ENCODE results near the gene ADAMTS18.

ADAMTS18 gene

DNA sequence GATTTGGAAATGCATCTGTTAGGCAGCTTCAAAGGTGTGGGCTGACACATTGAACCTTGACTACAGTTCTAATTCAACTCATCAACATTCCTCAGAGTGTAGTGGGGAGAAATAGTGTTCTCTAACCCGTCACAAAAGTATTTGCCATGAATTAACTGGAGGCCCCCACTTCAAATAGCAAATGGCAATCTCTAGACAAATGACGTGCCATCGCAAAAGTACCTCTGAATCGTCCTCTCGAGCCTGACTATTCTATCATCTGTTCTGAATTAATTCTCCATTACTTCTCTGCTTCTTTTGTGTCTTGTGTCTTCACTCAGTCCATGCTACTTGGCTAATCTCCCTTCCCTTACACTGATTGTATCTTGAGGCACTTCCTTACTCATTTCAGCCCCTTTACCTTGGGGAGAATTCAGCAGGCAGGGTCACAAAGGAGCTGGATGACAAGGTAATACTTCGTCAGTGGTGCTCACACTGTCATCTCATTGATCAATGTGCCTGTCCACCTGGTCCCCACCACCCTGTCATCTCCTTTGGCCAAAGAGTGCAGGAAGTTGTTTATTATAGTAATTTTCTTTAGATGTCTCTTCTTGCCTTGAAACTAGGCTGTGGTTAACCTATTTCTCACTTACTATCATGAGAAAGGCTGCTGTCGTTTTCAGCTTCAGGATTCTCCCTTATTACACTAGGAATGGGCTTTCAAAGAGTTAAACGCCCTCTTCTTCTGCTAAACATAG is 127.2 kb downstream of the ADAMTS18 start:
- no peak for DNase-seq (ENCODE audit: low read depth in 1 of 2, low spot score in 1 of 2)
- Histone ChIP-seq H3K4me3 (replicated peaks; ENCODE audit: insufficient read depth, low read length) (no peak overlapping the region), H3K27ac (replicated peaks) (no peak overlapping the region)

DNA sequence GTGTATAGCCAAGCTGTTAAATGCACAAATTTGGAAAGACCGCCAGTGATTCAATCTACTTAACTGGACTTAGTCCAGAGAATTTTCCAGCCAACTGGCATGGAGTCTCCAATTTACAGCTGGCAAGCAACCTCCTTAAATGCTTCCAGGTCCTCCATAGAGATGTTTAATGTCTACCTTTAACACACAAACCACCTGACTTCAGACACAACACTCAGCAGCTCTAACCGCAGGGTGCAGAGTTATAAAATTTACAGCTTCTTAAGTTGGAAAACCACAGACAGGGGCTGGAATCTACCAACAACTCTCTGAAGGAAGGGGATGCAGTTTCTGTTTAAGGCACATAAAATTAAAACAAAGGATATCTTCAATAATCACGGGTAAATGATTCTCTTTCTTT is 128.8 kb downstream of the ADAMTS18 start:
- no peak for TF ChIP-seq GABPA (IDR thresholded peaks at IDR 0.05; ENCODE audit: low read depth)
- TF ChIP-seq, protein P1, sequence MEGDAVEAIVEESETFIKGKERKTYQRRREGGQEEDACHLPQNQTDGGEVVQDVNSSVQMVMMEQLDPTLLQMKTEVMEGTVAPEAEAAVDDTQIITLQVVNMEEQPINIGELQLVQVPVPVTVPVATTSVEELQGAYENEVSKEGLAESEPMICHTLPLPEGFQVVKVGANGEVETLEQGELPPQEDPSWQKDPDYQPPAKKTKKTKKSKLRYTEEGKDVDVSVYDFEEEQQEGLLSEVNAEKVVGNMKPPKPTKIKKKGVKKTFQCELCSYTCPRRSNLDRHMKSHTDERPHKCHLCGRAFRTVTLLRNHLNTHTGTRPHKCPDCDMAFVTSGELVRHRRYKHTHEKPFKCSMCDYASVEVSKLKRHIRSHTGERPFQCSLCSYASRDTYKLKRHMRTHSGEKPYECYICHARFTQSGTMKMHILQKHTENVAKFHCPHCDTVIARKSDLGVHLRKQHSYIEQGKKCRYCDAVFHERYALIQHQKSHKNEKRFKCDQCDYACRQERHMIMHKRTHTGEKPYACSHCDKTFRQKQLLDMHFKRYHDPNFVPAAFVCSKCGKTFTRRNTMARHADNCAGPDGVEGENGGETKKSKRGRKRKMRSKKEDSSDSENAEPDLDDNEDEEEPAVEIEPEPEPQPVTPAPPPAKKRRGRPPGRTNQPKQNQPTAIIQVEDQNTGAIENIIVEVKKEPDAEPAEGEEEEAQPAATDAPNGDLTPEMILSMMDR (IDR thresholded peaks at IDR 0.05; ENCODE audit: insufficient read depth, low read length) = no peak
- TF ChIP-seq SPI1 (IDR thresholded peaks at IDR 0.05; ENCODE audit: borderline replicate concordance, low read depth) = no peak
- no peak for TF ChIP-seq POLR2AphosphoS5 (IDR thresholded peaks at IDR 0.05; ENCODE audit: low read depth)
- TF ChIP-seq, protein P2, sequence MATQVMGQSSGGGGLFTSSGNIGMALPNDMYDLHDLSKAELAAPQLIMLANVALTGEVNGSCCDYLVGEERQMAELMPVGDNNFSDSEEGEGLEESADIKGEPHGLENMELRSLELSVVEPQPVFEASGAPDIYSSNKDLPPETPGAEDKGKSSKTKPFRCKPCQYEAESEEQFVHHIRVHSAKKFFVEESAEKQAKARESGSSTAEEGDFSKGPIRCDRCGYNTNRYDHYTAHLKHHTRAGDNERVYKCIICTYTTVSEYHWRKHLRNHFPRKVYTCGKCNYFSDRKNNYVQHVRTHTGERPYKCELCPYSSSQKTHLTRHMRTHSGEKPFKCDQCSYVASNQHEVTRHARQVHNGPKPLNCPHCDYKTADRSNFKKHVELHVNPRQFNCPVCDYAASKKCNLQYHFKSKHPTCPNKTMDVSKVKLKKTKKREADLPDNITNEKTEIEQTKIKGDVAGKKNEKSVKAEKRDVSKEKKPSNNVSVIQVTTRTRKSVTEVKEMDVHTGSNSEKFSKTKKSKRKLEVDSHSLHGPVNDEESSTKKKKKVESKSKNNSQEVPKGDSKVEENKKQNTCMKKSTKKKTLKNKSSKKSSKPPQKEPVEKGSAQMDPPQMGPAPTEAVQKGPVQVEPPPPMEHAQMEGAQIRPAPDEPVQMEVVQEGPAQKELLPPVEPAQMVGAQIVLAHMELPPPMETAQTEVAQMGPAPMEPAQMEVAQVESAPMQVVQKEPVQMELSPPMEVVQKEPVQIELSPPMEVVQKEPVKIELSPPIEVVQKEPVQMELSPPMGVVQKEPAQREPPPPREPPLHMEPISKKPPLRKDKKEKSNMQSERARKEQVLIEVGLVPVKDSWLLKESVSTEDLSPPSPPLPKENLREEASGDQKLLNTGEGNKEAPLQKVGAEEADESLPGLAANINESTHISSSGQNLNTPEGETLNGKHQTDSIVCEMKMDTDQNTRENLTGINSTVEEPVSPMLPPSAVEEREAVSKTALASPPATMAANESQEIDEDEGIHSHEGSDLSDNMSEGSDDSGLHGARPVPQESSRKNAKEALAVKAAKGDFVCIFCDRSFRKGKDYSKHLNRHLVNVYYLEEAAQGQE (IDR thresholded peaks at IDR 0.05; ENCODE audit: insufficient replicate concordance, low read depth) = no peak
- Histone ChIP-seq H3K27ac (replicated peaks) (no peak overlapping the region), H3K27me3 (ENCODE audit: insufficient read depth, poor library complexity, severe bottlenecking) (peaks cover 8% of the 10 kb centered on the region), H3K4me3 (replicated peaks; ENCODE audit: insufficient read depth, low read length) (no peak overlapping the region)
- no peak for DNase-seq (ENCODE audit: low read depth in 1 of 2, low spot score in 1 of 2)

More for the DNA sequence above, 127.2 kb downstream of the ADAMTS18 start:
- H3K27me3 ChIP-seq (ENCODE audit: insufficient read depth, poor library complexity, severe bottlenecking) = peaks cover 8% of the 10 kb centered on the region
- TF ChIP-seq POLR2AphosphoS5 (IDR thresholded peaks at IDR 0.05; ENCODE audit: low read depth) (no peak), GABPA (IDR thresholded peaks at IDR 0.05; ENCODE audit: low read depth) (no peak), SPI1 (IDR thresholded peaks at IDR 0.05; ENCODE audit: borderline replicate concordance, low read depth) (no peak)
- TF ChIP-seq, protein P2 (IDR thresholded peaks at IDR 0.05; ENCODE audit: insufficient replicate concordance, low read depth) = no peak
- TF ChIP-seq, protein P1 (IDR thresholded peaks at IDR 0.05; ENCODE audit: insufficient read depth, low read length) = no peak

GRCh38 chr16:77304877-77305276 is 130.0 kb downstream of the ADAMTS18 start:
- Histone ChIP-seq H3K27ac (replicated peaks) (no peak overlapping the region), H3K4me3 (replicated peaks; ENCODE audit: insufficient read depth, low read length) (no peak overlapping the region), H3K27me3 (ENCODE audit: insufficient read depth, poor library complexity, severe bottlenecking) (peaks cover 10% of the 10 kb centered on the region)
- no peak for DNase-seq (ENCODE audit: low read depth in 1 of 2, low spot score in 1 of 2)
- TF ChIP-seq GABPA (IDR thresholded peaks at IDR 0.05; ENCODE audit: low read depth) (no peak), SPI1 (IDR thresholded peaks at IDR 0.05; ENCODE audit: borderline replicate concordance, low read depth) (no peak), POLR2AphosphoS5 (IDR thresholded peaks at IDR 0.05; ENCODE audit: low read depth) (no peak)
- TF ChIP-seq, protein P1 (IDR thresholded peaks at IDR 0.05; ENCODE audit: insufficient read depth, low read length) = no peak
- TF ChIP-seq, protein P2 (IDR thresholded peaks at IDR 0.05; ENCODE audit: insufficient replicate concordance, low read depth) = no peak
